Activated B cell treated with CpG ODN at 0.5 μM for 24 hours (primary cell): Measurements from ENCODE around the gene CAPNS2. TPM values are rescaled to one million over a fixed set of nuclear protein-coding genes. Genes with fewer than 3 reads are reported as not detected.

Source experiments
- ATAC-seq: fragments of 200-7000 bp; cut with Tn5 transposase; one replicate; pipeline ENCODE4 v1.10.0; 2021; ENCODE audit warnings: low read depth, mild to moderate bottlenecking, moderate library complexity
- CTCF ChIA-PET: fragments of 350-600 bp; sonication (Branson Sonifier 250); formaldehyde crosslinking; loops from one replicate; lab custom pipeline; 2021; ENCODE audit warnings: antibody characterized with exemption; lab: Charles Lee
- POLR2A ChIA-PET: fragments of 350-600 bp; sonication (Branson Sonifier 250); formaldehyde crosslinking; loops from one replicate; lab custom pipeline; 2021; ENCODE audit warnings: antibody characterized with exemption; lab: Charles Lee
- DNase-seq: peaks from one replicate; pipeline ENCODE4 v3.0.0; 2022
- H3K27ac Mint-ChIP-seq: one replicate; pipeline ENCODE4 v1.8.0; 2020; ENCODE audit warnings: mixed read lengths
- H3K27me3 Mint-ChIP-seq: one replicate; pipeline ENCODE4 v1.8.0; 2021; ENCODE audit warnings: mixed read lengths
- H3K36me3 Mint-ChIP-seq: one replicate; pipeline ENCODE4 v1.8.0; 2021; ENCODE audit warnings: low read depth, mixed read lengths
- H3K4me1 Mint-ChIP-seq: one replicate; pipeline ENCODE4 v1.8.0; 2021; ENCODE audit warnings: mixed read lengths
- H3K4me3 Mint-ChIP-seq: one replicate; pipeline ENCODE4 v1.8.0; 2020; ENCODE audit warnings: mild to moderate bottlenecking, mixed read lengths
- H3K9me3 Mint-ChIP-seq: one replicate; pipeline ENCODE4 v1.8.0; 2020; ENCODE audit warnings: mixed read lengths
- intact Hi-C: fragments of 100-400 bp; cut with micrococcal nuclease; formaldehyde crosslinking; loops from one replicate; pipeline ENCODE4 v1.15.1; 2024
- total RNA-seq: library from RNA; stranded (reverse); gene quantifications from 2 replicates; pipeline ENCODE4 v1.2.3, GENCODE V29; 2022
- TF ChIP-seq, protein P1 (sequence below): fragments of 200-600 bp; IDR thresholded peaks from one replicate; pipeline ENCODE4 v1.8.0; 2022; ENCODE audit warnings: antibody characterized with exemption, mild to moderate bottlenecking

CAPNS2 gene
- not detected in 2 replicates for total RNA-seq

DNA sequence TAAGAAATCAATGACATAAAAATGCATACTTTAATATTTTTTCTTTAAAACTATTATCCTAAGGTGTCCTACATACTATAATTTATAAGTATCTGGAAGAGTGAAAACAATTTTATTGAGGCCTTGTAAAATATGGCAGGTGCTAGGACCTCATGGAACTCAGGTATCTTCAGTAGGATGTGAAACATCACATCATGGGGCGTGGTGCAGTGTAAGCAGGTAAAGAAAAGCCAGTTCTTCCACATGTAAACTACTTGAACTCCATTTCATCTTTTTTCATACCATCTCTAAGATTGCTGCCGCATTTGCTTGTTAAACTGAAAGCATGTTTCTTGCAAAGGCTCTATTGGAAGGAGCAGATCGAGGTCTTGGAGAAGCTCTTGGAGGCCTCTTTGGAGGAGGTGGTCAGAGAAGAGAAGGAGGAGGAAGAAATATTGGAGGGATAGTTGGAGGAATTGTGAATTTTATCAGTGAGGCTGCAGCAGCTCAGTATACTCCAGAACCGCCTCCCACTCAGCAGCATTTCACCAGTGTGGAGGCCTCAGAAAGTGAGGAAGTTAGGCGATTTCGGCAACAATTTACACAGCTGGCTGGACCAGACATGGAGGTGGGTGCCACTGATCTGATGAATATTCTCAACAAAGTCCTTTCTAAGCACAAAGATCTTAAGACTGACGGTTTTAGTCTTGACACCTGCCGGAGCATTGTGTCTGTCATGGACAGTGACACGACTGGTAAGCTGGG lies at the start of gene CAPNS2:
CAPNS2 (plus strand) TSS at position 253 of the 744 bp plus-strand sequence; CDS start at position 326, 73 bp downstream.
- Mint-ChIP-seq H3K27me3 (peaks cover 5% of the 10 kb centered on the region), H3K4me1 (no peaks in the 10 kb centered on the region), H3K36me3 (no peaks in the 10 kb centered on the region), H3K4me3 (no peak within 1 kb of the TSS), H3K9me3 (no peaks in the 10 kb centered on the region), H3K27ac (no peak within 1 kb of the TSS)
- ATAC-seq, result no peak
- TF ChIP-seq, protein P1, sequence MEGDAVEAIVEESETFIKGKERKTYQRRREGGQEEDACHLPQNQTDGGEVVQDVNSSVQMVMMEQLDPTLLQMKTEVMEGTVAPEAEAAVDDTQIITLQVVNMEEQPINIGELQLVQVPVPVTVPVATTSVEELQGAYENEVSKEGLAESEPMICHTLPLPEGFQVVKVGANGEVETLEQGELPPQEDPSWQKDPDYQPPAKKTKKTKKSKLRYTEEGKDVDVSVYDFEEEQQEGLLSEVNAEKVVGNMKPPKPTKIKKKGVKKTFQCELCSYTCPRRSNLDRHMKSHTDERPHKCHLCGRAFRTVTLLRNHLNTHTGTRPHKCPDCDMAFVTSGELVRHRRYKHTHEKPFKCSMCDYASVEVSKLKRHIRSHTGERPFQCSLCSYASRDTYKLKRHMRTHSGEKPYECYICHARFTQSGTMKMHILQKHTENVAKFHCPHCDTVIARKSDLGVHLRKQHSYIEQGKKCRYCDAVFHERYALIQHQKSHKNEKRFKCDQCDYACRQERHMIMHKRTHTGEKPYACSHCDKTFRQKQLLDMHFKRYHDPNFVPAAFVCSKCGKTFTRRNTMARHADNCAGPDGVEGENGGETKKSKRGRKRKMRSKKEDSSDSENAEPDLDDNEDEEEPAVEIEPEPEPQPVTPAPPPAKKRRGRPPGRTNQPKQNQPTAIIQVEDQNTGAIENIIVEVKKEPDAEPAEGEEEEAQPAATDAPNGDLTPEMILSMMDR, result no peak
- ChIA-PET CTCF (no interaction called here), POLR2A (no interaction called here)
- intact Hi-C loops, result no loop called here
- no peak for DNase-seq

DNA sequence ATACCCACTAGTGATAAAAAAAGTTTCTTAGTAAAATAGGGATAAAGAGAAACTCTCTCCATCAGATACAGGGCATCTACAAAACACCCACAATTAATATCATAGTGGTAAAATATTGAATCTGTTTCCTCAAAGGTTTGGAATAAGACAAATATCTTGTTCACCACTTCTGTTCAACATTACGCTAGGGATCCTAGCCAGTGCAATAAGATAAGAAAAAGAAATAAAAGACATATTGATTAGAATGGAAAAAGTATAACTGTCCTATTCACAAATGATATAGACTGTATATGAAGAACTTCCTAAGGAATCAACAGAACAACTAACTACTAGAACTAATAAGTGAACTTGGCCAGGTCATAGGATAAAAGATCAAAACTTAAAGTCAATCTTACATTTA lies 44.7 kb upstream of the CAPNS2 start:
- intact Hi-C loops, result no loop called here
- Mint-ChIP-seq H3K27ac (no peak overlapping the region), H3K27me3 (no peaks in the 10 kb centered on the region), H3K4me3 (no peak overlapping the region), H3K36me3 (no peaks in the 10 kb centered on the region), H3K4me1 (no peaks in the 10 kb centered on the region), H3K9me3 (peaks cover 8% of the 10 kb centered on the region)
- TF ChIP-seq, protein P1, result no peak
- ATAC-seq (no peak), DNase-seq (no peak)
- POLR2A ChIA-PET, result no interaction called here
- CTCF ChIA-PET, result no interaction called here

DNA sequence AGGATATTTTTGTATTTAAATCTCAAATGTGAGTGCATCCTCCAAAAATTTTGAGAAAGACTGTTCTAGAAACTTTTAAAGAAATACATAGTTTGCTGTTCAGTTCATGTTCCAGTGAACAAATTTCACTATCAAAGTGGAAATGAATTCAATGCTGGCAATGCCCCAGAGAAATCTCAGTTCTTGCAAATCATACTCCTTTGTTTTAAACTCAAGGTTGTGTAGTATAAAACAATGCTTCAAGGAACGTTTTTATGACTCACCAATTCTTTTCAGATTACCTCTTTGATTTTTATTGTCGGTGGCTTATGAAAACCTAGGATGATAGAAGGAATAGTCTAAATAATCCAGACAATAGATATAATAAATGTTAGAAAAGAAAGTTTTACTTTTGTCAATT lies 40.0 kb upstream of the CAPNS2 start:
- Mint-ChIP-seq H3K27me3 (no peaks in the 10 kb centered on the region), H3K4me1 (no peaks in the 10 kb centered on the region), H3K36me3 (no peaks in the 10 kb centered on the region), H3K9me3 (peaks cover 8% of the 10 kb centered on the region), H3K27ac (no peak overlapping the region), H3K4me3 (no peak overlapping the region)
- ATAC-seq (no peak), DNase-seq (no peak)
- CTCF ChIA-PET, result no interaction called here
- TF ChIP-seq, protein P1, result no peak
- intact Hi-C loops, result no loop called here
- POLR2A ChIA-PET, result no interaction called here

DNA sequence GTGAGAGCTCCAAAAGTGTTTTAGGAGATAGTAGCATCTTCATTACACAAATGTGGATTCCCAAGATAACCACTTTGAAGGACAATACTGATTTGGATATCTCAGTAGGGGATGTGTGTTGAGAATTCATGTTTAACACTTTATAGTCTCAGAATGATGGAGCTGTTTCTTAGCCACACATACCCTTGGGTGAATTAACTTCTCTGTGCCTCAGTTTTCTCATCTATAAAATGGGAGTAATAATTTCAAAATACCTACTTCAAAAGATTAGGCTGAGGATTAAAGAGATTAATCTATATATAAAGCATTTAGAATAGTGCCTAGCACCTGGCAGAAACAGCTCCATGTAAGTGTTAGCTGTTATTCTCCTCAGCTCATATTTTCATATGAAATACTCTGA lies 38.6 kb upstream of the CAPNS2 start:
- CTCF ChIA-PET, result no interaction called here
- Mint-ChIP-seq H3K27me3 (no peaks in the 10 kb centered on the region), H3K36me3 (no peaks in the 10 kb centered on the region), H3K9me3 (no peaks in the 10 kb centered on the region), H3K4me1 (no peaks in the 10 kb centered on the region), H3K4me3 (no peak overlapping the region), H3K27ac (no peak overlapping the region)
- TF ChIP-seq, protein P1, result no peak
- no peak for ATAC-seq
- DNase-seq, result no peak
- POLR2A ChIA-PET, result no interaction called here
- intact Hi-C loops, result no loop called here

DNA sequence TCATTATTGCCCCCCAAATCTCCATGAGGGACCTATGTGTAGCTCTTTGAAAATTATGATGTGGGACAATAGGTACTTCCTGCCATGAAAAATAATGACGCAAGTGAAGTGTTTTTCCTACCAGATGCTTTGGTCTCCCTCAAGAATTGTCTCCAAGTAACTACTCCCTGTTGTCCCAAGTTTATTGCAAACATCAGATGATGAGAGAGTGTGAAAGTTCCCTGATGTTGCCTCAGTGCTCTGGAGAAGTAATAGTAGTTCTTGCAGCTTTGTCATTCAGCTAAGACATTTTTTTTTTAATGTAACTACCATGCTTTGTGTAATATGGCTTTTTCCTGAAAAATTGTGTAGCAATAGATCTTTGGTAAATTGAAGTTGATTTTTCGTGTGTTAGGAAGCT lies 37.5 kb upstream of the CAPNS2 start:
- no peaks in the 10 kb centered on the region for H3K36me3 Mint-ChIP-seq
- intact Hi-C loops, result no loop called here
- TF ChIP-seq, protein P1, result no peak
- ATAC-seq, result no peak
- no peaks in the 10 kb centered on the region for H3K9me3 Mint-ChIP-seq
- POLR2A ChIA-PET, result no interaction called here
- H3K4me1 Mint-ChIP-seq, result no peaks in the 10 kb centered on the region
- H3K27ac Mint-ChIP-seq, result no peak overlapping the region
- DNase-seq, result no peak
- no peaks in the 10 kb centered on the region for H3K27me3 Mint-ChIP-seq
- H3K4me3 Mint-ChIP-seq, result no peak overlapping the region
- CTCF ChIA-PET, result interaction anchor here (1.3 kb wide), 1 partner anchor 64 kb away, joined by 3 read pairs; no protein-coding TSS in a partner anchor
